ENCODE data around the gene SCAF1. TPM values are rescaled to one million over a fixed set of nuclear protein-coding genes. Genes with fewer than 3 reads are reported as not detected.
A peak's percentile ranks its signal among the peaks of the same experiment; 100 is the strongest.

The SCAF1 gene
- total and polyA plus RNA-seq, 9 of the 15 experiments (the other 6 are each of a cell fraction or from before 2014, with no cell fraction given) = 0.20 to 79.0 (median 4.9) TPM

GRCh38 chr19:49640113-49640898 is 1.7 kb upstream of the SCAF1 start, which contains the start of gene RRAS (continued):
- TF ChIP-seq ZNF318 (IDR thresholded peaks at IDR 0.05; ENCODE audit: borderline replicate concordance in 1 of 2, low read depth in 1 of 2) = peak in 1 of 2 experiments; percentile 68; a peak in 1 of 4 replicates
- TF ChIP-seq CREB1 (IDR thresholded peaks at IDR 0.05) = no peak
- peak; percentile 70; the same call in 1 of the 2 replicates for TF ChIP-seq CREB1 (CRISPR knock-in tag; IDR thresholded peaks at IDR 0.05)
- no peak for TF ChIP-seq IRF2 (CRISPR knock-in tag; IDR thresholded peaks at IDR 0.05)
- no peak for TF ChIP-seq KAT8 (IDR thresholded peaks at IDR 0.05; ENCODE audit: low read depth)
- TF ChIP-seq TARDBP (IDR thresholded peaks at IDR 0.05) = peak; percentile 49; the same call in 1 of the 2 replicates
- TF ChIP-seq MAZ (CRISPR knock-in tag; conservative IDR thresholded peaks at IDR 0.05 in 1 of 2, IDR thresholded peaks at IDR 0.05 in 1 of 2) = peak; percentile 81 to 85
- peak; percentile 39 for TF ChIP-seq POLR2H (tag; IDR thresholded peaks at IDR 0.05; ENCODE audit: low read depth)
- TF ChIP-seq ARID2 (IDR thresholded peaks at IDR 0.05) = no peak
- TF ChIP-seq ZNF12 (CRISPR knock-in tag; IDR thresholded peaks at IDR 0.05) = peak; percentile 21; the same call in 1 of the 2 replicates
- TF ChIP-seq NCOR1 (IDR thresholded peaks at IDR 0.05) = peak; percentile 63; the same call in 1 of the 2 replicates
- TF ChIP-seq NR2C2 (CRISPR knock-in tag; IDR thresholded peaks at IDR 0.05) = 0 out of 2 replicates have a peak, but pooled peaks have one; percentile 41
- TF ChIP-seq NR2C2 (tag; IDR thresholded peaks at IDR 0.05) = no peak; the same call in 1 of the 2 replicates
- TF ChIP-seq SP1 (CRISPR knock-in tag; IDR thresholded peaks at IDR 0.05) = peak; percentile 97

Measured in K562 (cell line).